Cerebellar cortex (tissue), 1 donor: ENCODE results near the gene IP6K1.
"Not testable (repeated sequence)": the region's sequence is repeated elsewhere in the genome, so short reads cannot be mapped to it uniquely, and the experiment has no call there.

Experiments
- DNase-seq: peaks from one replicate; pipeline ENCODE4 v3.0.0-alpha.2; 2015; ENCODE audit warnings: low spot score

The IP6K1 gene

DNA sequence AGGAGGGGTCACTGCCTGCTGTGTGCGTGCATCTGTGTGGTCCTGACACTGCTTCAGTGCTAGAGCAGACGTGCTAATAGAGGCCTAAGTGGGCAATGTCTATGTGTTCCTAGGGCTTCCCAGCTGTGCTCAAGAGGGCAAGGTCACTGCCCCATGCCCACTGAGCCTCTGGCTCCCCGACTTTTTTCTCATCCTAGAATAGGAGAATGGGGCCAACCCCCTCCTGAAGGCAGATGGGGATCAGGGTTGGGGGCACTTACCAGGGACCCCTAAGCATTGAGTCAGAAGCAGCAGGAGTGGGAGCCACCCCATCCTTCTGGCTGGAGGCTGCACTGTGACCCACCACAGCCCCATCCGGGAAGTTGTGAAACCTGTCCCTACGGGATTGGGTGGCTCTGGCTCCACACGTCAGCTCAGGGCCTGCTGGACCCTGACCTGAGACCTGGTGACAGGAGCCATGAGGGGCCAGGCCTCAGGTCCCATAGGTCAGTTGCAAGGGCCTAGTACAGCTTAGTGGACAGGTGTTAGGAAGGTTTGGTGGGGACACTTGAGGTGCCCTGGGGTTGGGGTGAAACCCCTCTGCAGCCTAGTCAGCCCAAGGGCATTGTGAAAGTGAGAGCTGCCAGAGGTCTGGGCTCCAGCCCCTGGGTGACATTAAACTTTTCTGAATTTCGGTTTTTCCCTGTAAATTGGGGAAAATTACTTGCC, 97.8 kb downstream of the IP6K1 start:
- not testable (repeated sequence) for DNase-seq

DNA sequence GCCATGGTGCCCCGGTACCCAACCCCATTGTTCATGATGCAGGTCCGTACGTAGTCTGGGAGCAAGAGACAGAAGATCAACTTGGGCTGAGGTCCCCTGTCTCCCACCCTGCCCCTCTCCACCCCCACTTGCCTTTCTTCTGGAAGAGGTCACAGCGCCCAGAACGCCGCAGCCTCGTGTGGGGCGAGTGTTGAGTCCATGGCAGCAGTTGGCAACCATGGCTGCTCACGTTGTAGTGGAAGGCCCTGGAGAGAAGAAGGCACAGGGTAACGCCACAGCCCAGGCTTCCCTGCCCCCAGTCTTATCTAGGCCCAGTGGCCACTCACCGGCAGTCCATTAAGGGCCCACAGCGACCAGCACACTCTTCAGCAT, 98.9 kb downstream of the IP6K1 start:
- DNase-seq = not testable (repeated sequence)

DNA sequence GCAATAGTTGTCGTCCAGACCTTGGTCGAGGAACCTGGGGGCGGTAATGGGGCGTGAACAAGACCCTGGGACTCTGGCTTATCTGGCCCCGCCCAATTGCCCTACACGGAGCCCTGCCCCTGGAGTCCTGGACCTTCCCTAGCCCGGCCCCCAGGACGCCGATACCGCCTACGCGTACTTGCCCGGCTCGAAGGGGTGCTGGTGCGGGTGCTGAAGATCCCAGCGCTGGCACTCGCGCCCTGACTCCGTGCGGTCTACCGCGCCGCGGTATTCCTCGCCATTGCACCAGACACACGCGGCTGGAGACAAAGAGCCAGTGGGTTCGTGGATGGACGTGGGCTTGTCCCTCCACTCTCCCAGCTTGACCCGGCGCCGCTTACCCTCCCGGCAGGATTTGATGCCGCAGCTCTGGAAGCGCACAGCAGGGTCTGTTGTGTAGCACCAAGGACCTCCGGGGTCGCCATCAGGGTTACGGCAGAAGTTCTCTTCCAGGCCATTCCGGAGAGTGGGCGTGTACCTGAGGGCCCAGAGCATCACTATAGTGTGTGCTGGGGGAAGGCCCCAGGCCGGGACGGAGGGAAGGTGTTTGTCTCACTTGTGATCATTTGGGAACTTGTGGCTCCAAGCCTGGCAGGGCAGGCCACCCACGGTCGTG, 99.4 kb downstream of the IP6K1 start:
- DNase-seq = not testable (repeated sequence)

DNA sequence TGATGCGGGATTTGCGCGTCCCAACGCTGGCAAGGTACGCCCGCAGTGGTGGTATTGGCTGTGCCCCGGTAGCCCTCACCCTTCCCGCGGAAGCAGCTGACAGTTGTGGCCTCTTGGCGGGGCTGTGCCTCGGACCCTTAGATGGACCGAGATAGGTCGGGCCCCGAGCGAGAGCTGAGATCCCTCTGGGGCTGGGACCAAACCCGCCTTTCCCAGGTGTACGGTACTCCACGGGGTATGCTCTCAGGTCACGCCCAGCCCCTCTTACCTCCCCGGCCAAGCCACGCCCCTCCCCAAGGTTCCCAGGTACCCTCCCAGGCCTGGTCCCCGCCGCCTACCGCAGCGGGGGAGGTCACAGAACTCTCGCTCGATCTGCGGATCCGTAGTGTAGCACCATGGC, 100.0 kb downstream of the IP6K1 start:
- DNase-seq = not testable (repeated sequence)

DNA sequence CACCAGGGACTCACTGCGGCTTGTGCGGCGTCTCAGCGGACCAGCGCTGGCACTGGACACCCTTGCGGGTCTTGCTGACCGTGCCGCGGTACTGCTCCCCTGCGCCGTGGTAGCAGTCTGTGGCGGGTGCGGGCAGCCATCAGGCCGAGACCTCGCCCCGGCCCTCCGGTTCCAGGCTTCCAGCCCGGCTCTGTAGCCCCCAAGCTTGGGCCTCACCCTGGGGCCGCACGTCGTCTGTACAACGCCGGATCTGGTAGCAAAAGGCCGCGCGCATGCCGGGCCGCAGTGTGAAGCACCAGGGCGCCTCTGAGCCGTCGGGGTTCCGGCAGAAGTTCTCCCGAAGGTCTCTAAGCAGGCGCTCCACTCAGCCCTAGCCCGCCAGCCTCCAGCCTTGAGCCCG, 100.5 kb downstream of the IP6K1 start:
- DNase-seq = not testable (repeated sequence)

DNA sequence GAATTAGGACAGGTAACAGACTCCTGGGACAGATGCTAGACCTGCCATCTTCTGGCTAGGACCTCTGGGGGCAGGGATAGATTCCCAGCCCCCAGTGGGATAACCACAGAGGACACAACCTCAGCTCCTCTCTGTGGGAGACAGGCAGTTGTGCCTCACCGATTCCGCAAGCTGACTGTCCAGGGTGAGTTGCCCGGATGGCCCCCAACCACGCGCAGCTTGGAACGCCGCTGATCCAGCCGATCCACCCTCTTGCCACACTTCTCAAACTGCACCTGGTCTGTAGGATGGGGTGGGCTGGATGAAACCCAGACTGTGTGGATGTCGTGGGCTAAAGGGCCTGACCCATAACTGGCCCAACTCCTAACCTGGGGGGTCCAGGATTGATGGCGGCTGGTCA, 101.2 kb downstream of the IP6K1 start:
- DNase-seq = not testable (repeated sequence)

DNA sequence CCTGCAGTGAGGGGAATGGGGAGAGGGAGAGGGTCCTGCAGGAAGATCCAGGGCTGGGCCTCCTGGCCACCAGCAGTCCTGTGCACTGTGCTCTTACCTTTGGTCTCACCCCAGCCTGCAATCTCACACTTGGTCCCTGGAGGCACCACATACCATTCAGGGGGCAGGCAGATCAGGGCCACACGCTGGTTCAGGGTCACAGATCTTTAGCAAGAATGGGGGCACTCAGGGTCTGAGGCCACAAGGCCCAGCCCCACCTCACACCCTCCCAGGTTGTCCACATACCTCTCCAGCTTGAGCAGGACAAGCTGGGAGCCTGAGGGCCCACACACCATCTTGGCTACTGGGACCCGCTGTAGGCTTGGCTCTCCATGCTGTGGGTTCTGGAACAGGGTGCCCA, 101.9 kb downstream of the IP6K1 start:
- not testable (repeated sequence) for DNase-seq

DNA sequence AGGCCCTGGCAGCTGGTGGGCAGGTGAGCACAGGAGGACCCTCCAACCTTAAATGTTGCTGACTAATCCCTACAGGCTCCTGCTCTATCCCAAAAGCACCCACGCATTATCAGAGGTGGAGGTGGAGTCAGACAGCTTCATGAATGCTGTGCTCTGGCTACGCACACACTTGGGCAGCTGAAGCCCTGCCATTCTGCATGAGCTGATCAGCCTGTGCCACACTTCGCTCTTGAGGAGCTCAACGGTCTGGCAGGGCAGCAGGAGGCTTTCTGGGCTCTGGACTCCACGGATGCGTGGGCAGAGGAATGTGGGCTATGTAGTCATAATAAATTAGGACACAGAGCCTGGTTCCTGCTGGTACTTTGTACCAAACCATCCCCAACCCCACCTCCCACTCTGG, 103.2 kb downstream of the IP6K1 start:
- DNase-seq = no peak

DNA sequence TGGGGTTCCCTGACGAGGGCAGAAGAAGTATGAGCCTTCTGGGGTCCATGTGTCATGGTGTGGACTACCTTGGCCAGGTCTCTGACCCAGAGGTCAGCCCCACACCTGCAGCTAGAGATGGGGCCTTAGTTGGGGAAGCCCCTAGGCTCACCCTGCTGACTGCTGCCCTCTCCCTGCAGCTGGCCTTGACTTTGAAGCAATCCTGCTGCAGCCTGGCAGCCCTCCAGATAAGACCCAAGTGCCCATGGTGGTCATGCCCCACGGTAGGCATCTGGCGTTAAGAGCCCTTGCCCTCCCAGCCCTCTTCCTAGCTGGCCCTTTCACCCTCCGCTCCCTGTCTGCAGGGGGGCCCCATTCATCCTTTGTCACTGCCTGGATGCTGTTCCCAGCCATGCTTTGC, 104.8 kb downstream of the IP6K1 start:
- DNase-seq = no peak

DNA sequence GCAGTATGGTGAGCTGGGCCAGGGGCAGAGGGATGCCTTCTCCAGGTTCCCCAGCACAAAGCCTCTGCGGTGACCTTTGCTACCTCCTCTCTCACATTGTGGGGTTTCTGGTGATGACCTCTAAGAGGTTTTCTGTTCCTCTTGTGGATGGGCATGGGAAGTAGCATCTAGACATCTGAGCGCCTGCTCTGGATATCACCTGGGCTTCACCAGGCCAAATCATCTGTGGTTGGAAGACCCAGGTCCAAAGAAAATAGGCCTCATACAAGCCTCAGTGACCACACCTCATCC, 105.2 kb downstream of the IP6K1 start:
- DNase-seq = no peak

DNA sequence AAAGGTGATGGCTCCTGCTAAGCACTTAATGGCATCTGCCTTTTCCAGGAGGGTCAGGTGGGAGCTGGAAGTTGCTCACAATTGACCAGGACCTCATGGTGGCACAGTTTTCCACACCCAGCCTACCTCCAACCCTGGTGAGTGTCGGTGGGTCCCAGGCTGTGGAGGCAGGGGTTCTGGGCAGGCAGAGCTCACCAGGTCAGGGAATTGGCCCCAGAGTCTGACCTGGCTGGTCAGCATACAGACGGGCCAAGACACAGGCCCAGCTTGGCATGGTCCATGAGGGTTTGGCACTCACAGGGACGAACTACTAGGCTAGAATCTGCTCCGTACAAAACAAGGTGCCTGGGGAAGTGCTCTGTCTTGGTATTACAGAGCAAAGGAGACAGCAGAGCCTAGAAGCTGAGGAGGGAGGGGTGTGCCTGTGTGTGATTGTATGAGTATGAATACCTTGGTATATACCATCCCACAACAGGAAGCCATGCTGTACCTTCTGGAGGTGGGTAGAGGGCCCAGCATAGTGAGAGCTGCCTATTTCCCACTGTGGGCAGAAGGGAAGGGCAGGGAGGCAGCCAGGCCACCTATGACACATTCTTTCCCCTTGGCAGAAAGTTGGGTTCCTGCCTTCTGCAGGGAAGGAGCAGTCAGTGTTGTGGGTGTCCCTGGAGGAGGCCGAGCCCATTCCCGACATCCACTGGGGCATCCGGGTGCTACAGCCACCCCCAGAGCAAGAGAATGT, 105.7 kb downstream of the IP6K1 start:
- no peak for DNase-seq

DNA sequence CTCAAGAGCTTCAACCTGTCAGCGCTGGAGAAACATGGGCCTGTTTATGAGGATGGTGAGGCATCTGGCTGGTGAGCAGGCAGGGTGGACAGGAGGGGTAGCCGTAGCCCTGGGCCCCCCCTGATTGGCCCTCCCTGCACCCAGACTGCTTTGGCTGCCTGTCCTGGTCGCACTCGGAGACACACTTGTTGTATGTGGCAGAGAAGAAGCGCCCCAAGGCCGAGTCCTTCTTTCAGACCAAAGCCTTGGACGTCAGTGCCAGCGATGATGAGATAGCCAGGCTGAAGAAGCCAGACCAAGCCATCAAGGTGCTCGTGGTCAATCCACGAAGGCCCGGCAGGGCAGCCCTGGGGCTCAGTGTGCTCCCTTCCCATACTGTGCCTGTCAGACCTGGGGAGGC, 110.4 kb downstream of the IP6K1 start:
- no peak for DNase-seq

DNA sequence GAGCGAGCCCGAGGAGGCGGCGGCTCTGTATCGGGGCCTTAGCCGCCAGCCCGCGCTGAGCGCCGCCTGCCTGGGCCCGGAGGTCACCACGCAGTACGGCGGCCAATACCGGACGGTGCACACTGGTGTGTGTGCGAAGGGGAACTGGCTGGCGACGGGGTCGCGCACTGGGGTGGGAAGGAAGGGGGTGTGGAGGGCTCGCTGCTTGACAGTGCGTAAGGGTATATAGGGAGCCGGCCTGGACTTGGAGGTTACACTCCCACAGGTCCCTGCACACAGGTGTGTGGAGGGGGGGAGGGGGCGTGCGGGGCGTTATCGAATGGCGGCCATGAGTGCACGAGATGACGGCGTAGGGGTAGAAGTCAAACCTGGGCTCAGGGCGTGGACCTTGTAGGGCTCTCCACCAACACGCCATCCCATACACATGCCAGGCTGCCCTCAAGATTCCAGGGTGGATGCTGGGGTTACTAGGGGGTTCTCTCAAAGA, 111.8 kb downstream of the IP6K1 start:
- no peak for DNase-seq
